HG02884 (cell line): ENCODE measurements around the gene TM4SF4.

Experiments used
- ATAC-seq: cut with Tn5 transposase; IDR thresholded peaks from one replicate; pipeline ENCODE4 v1.9.1; 2021; ENCODE audit warnings: mild to moderate bottlenecking, moderate library complexity; ENCODE audit not compliant: unreplicated experiment

TM4SF4 gene

DNA sequence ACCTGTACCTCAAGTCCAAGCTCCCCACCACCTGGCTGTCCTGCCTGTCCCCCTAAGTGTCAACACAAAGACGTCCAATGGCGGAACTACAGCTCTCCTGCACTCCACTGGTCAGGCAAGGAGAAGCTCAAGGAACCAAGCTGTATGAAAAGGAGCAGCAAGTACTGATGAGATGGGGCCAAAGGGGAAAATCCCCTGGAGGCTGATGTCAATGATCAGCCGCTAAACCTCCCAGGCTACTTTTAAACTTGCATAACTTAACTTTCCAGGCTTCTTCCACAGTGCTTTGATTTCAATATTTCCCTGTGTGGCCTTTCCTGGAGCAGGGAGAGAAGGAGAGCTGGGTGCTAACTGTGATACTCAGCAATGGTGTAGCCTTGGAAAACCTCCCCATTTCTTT, 35.0 kb downstream of the TM4SF4 start:
- ATAC-seq: no peak

- ATAC-seq: no peak
Measured at GRCh38 chr3:149510480-149510879, 36.0 kb downstream of the TM4SF4 start.

DNA sequence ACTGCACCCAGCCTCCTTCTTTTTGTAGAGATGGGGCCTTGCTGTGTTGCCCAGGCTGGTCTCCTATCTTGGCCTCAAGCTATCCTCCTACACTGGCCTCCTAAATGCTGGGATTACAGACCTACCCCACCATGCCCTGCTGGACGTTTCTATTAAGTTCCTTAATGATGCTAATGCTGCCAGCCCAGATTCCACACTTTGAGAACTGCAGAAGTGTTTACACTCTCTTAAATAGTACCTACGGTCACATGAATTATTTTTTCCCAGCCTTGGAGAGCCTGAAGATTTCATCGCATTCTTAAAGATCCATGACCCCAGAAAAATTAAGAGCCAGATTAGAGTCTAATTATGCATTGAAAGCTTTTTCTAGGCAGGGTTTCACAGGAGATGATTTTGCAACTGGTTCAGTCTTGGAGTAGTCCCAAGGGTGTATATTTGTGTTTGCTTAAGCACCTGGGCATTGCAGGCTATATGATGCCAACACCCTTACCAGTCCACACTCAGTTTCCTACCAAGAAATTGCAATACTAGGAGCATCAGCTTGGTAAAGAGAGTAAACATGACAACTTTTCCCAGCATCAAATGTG, 36.6 kb downstream of the TM4SF4 start:
- ATAC-seq: no peak

- ATAC-seq: peak; percentile 56
Measured at GRCh38 chr3:149512073-149512782, 37.7 kb downstream of the TM4SF4 start.

DNA sequence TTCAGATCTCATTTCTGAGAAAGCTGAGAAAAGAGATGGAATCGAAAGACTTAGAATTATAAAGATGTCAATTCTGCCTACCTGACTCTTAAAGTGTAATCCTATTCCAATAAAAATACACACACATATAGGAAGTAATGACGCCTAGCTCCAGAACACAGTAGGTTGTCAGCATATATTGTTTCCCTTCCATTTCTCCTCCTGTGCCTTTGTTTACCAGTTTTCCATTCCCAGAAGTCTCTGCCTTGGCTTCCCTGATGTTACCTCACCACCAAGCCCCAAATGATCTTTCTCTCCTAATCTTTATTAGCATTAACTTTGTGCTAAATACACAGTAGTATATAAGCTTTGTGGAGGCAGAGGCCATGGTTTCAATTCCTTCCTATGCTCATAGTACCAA, 40.0 kb downstream of the TM4SF4 start:
- ATAC-seq: no peak

DNA sequence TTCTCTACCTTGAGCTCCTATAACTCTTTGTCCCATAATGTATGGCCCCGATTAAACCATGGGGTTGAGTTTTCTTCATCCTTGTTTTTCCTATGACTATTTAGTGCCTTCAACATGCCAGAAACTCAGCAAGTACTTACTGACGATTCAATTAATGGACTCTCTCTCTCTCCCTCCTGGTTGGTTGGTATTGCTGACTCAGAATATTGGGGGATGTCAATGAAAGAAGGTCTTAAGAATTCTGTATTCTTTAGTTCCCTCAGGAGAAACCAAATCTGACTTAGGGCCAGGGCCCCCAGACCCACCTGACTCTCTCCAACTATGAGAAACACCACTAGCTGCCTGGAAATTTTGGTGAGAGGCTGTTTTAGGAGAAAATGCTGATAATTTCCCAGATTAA, 40.8 kb downstream of the TM4SF4 start:
- ATAC-seq: no peak

DNA sequence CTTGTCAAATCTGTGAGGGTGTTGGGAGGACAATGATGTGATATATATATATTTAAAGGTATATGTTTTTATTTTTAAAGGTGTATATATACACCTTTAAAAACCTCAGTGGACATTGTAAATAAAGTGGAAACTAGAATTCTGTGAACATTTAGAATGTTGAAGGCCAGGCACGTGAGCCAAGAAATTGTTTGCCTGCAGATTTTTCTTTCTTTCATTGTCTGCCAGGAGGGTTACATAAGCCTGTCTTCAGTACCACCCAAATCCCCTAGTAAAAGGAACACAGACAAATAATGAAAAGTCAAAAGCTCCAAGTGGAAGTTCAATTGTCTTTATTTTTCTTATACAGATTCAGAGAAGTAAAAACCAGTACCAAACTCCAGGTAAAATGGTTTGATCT, 42.4 kb downstream of the TM4SF4 start:
- ATAC-seq: no peak

DNA sequence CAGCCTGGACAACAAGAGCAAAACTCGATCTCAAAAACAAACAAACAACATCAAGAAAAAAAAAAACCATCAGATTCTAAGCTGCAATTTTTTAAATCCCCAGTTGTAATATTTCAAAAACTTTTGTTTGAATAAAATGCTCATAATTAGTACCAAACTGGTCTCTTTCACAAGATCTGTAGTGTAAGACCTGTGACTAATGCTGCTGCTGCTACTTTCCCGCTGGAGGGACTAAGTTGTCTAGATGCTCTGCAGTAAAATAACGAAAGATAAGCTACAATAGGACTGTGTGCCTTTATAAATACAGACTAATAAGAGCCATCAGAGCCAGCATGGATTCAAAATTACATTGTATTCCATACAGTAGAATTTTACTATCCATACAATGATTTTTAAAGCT, 45.4 kb downstream of the TM4SF4 start:
- no peak for ATAC-seq

DNA sequence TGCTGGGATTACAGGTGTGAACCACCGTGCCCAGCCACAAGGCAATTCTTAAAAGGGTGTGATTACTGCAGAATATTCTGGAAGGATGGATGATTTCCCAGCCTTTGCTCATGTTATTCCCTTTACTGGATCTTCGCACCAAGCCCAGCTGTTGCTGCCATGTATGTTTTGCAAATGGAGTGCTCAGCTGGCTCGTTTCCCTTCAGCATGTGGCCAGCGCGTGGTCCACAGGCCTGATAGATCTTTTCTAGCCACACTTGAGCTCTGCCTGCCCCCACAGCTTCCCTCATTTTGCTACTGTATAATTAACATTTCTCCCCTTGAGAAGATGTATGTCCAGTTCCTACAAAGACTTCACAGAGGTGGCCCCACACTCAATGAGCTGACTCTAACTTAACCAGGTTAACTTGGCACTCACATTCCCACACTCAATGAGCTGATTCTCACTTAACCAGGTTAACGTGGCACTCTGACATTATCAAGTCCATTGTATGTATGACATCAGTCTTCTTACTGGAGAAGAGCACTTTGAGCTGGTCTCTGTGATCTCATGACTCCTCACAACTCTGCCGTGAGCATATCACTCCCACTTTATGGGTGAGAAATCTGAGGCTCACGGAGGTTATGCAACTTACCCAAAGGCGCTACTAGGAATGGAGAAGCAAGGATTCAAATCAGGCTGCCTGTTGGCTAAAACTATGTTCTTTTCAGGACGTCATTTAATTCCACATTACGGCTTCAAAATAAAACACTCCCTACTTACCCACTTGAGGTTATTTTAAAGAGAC, 49.2 kb downstream of the TM4SF4 start:
- no peak for ATAC-seq

- no peak for ATAC-seq
Measured at GRCh38 chr3:149527531-149528339, 53.2 kb downstream of the TM4SF4 start.

GRCh38 chr3:149528340-149528650, 53.8 kb downstream of the TM4SF4 start:
- no peak for ATAC-seq

GRCh38 chr3:149529099-149529498, 54.6 kb downstream of the TM4SF4 start:
- no peak for ATAC-seq

DNA sequence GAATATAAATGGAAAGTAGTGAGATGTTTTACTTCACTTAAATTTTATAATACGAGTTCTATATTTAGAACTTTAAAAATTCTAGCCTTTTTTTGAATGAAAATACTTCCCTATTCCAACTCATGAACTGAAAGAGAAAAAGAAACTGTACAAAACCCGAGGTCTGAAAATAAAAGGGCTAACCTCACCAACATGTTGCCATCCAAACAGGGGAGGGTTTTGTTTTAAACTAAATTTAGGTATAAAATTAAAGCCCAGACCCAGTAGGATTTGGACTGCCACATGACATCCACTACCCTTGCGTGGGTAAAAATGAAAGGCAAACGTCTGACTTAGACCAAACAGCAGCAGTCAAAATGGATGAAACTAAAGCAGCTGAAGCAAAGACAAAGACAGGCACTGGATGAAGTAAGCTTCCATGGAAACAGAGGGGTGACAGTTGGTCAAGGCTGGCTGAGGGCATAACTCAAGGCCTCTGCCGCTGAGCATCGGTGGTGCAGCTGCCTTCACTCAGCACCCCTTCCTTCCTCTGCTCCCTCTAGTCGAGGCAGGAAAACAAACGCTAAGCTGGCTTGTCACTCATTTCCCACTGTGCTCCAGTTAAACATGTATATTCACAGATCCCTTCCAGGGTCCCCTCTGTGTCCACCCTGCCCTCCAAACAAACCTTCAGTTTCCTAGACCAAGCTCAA, 58.1 kb downstream of the TM4SF4 start:
- no peak for ATAC-seq

GRCh38 chr3:149534082-149534481, 59.6 kb downstream of the TM4SF4 start:
- ATAC-seq: no peak

- ATAC-seq: no peak
Measured at GRCh38 chr3:149534671-149535332, 60.3 kb downstream of the TM4SF4 start.

DNA sequence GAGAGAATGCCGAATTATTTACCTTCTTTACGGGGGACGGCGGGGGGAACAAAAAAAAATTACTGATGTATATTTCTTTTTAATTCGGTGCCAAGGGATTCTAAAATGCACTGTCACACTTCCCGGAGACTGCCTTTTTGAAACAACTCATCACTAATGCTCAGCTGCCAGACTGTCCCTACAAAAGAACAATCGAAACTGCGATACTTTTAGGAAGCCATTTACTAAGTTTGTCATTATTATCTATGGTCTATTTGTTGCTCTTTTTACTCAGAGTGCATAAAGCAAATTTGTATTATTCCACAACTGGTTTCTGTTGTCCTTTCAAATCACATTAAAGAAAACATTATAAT, 60.8 kb downstream of the TM4SF4 start:
- ATAC-seq: no peak

DNA sequence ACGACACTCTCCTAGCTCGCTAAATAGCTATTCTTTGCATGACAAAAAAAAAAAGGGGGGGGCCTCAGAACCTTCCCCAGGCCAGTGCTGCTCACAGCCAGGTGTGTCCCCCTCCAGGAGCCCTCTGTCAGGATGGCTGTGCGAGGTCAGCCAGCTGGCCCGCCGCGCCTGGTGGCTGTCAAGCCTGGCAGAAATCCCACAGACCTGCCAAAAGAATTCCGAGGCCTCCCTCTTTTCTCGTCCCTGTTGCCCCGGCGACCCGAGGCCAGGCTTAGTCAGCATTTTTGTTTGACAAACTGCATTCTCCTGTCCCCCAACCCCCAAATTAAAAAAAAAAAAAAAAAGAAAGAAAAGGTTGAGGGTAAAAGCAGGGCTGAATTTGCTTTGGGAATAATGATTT, 61.9 kb downstream of the TM4SF4 start:
- no peak for ATAC-seq

DNA sequence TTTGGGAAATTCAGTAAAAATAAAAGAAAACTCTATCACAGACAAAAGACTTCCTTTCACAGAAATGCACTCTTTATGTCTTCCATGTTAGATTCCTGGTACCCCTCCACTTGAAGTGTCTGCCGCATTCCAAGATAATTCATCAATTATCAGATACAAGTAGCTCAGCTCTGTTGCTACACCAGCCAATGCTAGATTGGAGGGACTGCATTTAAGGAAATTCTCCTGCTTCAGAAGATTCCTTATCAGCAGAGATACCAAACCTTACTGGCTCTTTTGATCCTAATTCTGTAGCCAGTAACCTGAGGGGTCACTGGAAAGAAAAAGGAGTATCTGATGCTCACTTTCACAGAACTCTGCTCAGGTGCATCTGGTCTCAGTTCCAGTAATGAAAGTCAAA, 63.9 kb downstream of the TM4SF4 start:
- no peak for ATAC-seq

DNA sequence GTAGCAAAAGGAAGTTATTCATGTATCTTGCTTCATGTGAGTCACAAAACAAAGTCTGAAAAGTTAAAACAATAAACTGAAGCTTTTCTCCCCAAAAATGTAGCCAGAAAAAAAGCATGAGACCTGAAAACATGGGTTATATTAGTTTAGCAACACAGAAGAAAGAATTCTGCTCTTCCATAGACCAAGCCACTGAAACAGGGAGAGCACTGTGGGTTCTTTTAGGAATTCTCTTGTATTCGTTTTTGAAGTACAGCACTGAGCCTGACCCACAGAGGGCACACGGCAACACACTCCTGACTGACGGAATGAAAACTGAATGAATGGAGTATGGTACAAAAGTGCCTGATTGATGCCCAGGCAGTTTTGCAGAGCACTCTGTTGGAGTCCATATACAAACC, 66.6 kb downstream of the TM4SF4 start:
- no peak for ATAC-seq
